Fibroblast of skin of abdomen (primary cell): Measurements from ENCODE around the gene TMPRSS6. TPM values are rescaled to one million over a fixed set of nuclear protein-coding genes. Genes with fewer than 3 reads are reported as not detected.
A peak's percentile ranks its signal among the peaks of the same experiment; 100 is the strongest.

ENCODE experiments used
- DNase-seq: peaks from one replicate; pipeline ENCODE4 v3.0.0-alpha.2; 2013
- polyA plus RNA-seq, 2 experiments: library from polyadenylated mRNA; unstranded; fragments of 120-200 nt; gene quantifications; one replicate each; pipeline ENCODE4 v1.2.1, GENCODE V29; 2013; ENCODE audit not compliant: insufficient read length in 2 of 2

TMPRSS6 gene
- 0.14 TPM for polyA plus RNA-seq (2013, experiment 1 of 2; ENCODE audit: insufficient read length)
- 0.15 TPM for polyA plus RNA-seq (2013, experiment 2 of 2; ENCODE audit: insufficient read length)

DNA sequence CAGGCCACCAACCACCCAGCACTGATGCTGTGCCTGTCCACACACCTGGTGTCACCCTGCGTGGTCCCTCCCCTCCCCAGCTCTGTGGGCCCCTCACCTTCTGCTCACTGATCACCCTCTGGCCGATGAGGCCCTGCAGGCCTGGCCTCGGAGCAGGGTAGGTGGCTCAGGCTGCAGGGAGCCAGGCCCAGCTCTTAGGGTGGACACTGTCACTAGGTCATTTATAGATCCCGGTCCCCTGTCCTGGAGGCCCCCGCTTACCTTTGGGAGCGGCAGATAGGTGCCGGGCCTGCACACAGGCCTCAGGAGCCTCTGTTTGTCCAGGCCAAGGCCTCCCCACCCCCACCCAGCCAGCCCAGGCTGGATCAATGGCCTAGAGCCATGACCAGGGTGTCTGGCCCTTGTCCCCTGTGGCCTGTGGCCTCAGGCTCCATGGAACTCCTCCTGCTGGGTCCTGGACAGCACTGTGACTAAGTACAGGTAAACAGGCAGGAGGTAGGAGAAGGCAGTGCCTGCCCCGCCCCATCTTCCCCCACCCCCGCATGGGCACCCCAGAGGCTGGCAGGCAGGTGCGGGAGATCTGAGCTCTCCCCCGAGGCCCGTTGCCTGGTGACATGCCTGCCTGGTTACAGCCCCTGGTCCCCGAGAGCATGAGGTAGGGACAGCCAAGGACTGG is at the start of gene TMPRSS6:
TSS of gene TMPRSS6 (minus strand) at position 472 of the 676 bp plus-strand sequence. CDS start 6,296 bp downstream, outside the sequence.
- no peak for DNase-seq

DNA sequence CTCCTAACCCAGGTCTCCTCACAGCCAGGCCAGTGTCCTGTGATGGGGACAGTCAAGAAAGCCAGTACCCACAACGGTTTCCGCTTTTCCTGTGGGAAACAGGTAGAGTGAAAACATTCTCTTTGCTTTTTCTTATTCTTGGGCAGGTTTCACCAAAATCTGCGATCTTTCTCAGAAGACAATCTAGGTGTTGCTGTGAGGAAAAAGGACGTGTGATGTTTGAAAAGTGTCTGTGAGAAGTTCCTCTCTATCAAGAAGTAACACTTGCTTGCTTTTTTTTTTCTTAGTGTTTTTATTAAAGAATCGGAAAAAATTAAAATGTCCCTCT is 49.4 kb upstream of the TMPRSS6 start:
- DNase-seq = no peak

DNA sequence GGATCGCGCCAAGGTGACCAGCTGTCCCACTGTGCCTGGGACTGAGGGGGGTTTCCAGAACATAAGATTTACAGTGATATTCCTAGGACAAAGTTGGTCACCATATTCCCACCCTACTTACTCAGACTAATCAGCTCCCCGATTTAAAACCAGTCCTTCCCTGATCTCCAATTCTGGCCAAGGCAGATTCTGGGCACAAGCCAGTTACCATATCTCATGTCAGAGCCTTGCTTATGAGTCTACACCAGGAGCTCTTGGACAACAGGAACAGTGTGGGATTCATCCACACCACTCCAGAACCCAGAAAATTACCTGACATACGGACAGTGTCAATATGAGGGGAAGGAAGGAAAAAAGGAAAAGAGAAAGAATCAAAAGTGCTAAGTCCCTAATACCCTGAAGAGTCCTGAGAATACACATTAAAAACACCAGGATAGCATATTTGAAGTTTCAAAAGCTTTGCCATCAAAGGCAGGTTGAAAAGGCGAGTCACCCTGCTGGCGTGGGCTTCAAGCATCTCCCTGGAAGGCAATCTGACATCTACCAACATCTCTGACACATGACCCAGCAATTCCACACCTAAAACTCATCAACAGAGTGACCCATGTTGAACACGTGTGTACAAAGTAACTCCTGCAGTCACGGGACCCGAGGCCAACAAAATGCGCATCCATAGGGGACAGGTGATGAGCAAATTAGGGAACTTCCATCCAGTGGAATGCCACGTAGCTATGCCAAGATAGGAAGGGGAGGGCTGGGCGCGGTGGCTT is 48.2 kb upstream of the TMPRSS6 start:
- DNase-seq = peak; percentile 47

DNA sequence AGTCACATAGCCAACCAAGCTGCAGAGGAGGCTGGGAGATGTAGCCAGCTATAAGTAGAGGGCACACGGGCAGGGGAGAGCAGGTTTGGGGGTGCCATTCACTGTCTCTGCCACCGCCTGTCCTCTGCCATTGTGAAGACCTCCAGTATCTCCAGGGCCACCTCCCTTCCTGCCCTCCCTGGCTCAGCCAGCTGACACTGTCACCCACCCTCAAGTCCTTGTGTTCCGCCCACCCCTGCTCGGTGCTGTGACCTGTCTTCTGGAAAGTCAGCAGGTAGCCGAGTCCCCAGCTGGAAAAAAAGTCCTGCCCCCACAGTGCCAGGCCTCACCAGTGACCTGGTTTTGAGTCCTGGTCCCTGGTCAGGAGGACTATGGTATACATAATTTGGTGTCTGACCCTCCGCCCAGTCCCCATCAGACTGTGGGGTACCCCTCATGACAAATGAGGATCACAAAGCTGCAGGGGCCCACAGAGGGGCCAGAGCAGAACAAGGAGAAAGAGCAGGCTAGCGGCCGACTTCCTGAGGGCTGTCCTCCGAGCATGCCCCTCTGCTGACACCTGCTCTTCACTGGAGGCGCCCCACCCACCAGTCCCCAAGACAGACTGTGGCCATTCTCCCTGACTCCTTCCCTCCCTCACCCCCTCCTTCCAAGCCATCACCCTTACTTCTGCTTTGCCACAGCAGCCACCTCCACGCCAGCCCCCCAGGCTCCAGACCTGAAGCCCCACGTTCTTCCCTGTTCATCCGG is 47.3 kb upstream of the TMPRSS6 start:
- DNase-seq = no peak

DNA sequence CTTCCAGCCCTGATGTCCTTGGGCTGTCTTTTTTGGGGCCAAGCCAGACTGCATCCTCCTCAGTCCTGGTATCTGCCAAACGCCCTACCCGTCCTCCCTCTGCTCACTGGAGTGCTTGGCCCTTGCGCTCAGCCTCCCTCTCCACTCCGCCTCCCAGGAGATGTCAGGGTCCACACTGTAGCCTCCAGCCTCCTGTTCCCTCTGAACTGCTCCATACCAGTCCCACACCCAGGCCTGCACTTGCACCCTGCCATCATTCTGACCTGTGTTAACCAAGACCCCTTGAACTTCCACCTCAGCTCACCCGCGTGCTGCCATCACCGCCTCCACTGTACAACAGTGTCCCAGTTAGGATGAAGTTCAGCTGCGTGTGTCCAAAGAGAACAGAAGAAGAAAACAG is 46.5 kb upstream of the TMPRSS6 start:
- no peak for DNase-seq

DNA sequence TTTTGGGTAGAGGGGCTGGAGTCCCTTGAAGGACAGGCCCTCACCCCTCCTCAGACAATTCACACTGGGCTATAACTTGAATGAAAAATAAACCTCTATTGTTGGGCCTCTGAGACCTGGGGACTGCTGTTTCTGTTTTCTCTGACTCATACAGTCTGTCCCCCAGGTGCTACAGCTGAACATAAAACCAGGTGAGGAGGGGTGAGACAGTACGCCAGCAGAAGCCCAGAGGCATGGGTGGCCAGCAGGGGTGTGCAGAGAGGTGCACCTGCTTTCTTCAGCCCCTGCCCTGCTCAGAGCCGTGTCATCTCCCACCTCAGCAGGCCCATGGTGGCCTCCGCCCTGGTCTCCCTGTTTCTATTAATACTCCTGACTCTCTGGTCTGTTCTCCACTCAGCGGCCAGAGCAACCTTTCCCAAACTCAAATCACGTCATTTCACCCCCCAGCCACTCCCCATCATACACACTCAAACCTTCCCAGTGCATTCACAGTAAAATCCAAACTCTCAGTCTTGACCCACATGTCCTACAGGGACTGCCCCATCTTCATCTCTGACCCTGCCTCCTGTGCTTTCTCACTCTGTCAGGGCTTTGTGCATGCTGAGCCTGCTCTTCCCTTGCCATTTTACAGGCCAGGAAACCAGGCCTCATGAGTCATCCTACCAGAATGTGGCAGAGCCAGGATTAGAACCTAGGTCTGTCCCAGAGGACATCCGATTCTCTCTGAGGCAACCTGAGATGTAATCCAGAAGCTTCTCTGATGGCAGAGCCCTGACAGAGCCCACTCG is 45.6 kb upstream of the TMPRSS6 start:
- no peak for DNase-seq

DNA sequence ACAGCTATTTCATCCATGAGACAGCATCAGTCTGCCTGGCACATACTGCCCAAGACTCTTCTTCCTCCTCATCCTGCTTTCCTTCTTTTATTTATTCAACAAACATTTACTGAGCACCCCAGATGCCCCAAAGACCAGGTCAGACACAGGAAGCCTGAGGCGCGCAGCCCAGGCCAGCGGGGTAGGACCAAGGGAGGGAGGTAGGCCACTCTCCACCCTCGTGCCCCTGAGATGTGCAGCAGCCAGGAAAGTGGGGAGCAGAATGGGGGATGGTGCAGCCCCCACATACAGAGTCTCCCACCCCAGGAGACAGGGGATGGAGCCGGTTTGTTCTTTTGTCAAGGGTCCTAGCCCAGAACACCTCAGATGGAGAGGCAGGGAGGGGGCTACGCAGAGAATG is 44.4 kb upstream of the TMPRSS6 start:
- DNase-seq = no peak

DNA sequence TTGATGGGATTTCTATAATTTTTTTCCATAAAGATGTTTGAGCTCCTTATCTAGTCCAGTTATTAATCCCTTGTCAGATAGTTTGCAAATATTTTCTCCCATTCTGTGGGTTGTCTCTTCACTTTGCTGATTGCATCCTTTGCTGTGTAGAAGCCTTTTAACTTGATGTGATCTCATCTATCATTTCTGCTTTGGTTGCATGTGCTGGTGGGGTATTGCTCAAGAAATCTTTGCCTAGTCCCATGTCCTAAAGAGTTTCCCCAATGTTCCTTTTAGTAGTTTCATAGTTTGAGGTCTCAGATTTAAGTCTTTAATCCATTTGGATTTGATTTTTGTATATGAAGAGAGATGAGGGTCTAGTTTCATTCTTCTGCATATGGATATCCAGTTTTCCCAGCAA is 41.9 kb upstream of the TMPRSS6 start:
- DNase-seq = no peak

DNA sequence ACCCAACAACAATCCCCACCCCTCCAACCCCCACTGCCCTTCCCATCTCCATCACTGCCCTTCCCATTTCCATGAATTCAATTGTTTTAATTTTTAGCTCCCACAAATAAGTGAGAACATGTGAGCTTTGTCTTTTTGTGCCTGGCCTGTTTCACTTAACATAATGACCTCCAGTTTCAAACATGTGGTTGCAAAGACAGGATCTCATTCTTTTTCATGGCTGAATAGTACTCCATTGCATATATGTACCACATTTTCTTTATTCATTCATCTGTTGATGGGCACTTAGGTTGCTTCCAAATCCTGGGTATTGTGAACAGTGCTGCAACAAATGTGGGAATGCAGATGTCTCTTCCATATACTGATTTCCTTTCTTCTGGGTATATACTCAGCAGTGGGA is 41.2 kb upstream of the TMPRSS6 start:
- no peak for DNase-seq

DNA sequence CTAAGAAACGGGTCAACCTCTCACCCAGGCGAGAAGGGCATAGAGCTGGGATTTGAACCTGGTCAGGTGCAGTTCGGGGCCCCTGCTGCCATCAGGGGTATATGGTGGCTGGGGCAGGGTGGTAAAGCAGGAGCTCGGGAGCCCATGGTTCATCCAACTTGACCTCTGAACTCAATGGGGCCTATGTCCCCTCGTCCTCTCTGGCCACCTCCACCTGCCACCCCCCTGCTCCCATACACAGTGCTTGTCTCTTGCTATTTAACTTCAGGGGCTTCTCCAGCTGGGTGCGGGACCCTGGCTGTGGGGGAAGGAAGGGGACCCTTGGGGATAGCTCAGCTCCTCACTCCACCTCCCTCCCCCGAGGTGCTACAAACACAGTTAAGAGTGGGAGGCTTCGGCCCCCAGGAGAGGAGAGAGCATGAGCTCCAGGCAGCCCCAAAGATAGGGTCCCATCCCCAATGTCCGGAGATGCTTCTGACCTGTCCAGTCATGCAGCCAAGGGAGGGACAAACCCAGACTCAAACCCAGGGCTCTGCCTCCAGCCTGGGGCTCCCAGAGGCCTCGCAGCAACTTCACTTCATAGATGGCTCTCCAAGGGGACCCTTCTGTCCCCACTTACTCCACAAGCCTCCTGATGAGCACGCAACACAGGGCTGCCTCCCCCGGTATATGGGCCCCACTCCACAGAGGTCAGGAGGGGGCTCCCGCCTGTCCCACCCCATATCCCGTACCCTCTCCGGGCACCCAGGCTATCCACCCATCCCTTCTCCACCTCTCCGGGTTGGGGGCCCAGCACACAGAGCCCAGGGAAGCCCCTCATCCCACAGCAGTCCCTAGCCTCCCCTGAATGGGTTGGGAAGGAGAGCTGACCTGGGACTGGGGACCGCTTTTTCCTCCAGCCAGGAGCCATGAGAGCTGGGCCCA is 39.5 kb upstream of the TMPRSS6 start:
- DNase-seq = no peak

DNA sequence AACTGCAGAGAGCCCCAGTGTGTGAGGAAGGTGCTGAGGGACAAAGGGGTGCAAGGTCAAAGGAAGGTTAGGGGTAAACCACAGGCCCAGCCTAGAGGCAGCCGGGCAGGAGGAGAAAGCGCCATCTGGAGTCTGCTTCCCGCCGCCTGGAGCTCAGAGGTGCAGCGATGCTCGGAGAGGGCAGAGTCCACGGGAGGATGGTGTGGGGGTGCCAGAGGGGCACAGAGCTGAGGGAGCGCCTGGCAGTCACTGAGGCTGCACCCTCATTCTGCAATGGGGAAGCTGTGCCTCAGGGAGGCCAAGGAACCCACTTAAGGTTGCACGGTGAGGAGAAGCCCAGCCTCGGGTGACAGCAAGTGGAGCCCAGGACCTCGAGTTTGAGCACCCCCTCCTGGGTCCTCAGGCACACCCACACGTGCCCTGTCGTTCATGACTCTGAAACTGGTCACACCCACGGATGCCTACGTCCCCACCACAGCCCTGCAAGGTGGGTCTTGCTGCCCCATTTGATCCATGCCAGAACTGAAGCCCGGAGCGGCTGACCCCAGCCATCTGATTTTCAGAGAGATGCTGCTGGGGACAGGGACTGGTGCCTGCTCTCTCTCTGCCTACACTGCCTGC is 38.6 kb upstream of the TMPRSS6 start:
- no peak for DNase-seq

DNA sequence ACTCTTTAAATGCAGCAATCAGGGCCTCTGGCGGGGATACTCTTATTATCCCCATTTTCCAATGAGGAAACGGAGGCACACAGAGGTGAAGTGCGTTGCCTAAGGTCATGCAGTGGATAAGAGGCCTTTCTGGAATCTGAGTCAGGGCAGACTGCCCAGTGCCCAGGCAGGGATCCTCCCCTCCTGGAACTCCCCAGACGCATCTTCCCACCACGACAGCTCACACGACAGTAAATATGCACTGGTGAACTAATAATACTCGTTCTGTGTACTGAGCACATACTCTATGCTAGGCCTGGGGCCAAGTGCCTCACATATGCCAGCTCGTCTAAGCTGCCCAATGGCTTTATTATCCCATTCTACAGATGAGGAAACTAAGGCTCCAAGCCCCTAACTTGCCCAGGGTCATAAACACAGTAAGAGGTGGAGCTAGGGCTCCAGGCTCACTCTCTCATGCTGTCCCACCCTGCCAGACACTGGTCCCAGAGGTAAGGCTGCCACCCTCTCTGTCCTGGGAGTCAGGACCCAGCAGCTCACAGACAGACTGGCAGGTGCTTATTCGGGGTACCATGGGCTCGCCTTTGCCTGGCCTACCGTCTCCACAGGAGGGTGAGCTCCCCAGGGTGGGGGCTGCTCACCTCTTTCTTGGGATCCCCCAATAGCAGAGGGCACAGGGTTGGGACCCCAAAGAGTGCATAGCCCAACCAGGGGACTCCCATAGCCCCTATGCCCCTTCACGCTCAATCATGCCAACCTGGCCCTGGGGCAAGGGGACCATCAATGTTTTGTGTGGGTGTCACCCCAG is 37.9 kb upstream of the TMPRSS6 start:
- no peak for DNase-seq

DNA sequence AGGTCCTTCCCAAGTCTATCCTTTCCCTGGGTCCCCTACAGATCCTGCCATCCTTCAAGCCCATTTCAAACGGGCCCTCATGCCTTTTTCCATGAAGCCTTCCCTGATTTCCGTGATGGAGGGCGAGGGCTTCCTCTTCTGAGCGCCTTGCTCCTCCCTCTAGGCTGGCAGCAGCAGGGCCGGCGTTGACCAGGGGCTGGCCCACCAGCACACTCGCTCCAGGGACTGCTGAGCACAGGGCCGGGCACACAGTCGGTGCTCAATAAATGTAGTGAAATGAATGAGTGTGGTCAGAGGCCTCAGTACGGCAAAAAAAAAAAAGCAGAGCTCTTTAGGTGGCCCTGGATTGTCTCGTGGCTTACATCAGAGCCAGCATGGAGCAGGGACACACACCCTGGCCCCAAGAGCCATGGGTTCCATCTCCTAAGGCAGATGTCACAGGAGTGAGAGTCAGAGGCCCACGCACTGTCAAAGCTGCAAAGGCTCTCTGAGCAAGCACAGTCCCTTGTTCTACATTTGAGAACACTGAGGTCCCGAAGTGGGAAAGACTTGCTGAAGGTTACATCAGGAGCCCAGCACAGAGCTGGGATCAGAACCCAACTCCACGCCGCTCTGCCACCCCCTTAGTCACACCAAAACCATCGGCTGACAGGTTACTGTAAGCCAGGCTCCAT is 37.1 kb upstream of the TMPRSS6 start:
- no peak for DNase-seq

DNA sequence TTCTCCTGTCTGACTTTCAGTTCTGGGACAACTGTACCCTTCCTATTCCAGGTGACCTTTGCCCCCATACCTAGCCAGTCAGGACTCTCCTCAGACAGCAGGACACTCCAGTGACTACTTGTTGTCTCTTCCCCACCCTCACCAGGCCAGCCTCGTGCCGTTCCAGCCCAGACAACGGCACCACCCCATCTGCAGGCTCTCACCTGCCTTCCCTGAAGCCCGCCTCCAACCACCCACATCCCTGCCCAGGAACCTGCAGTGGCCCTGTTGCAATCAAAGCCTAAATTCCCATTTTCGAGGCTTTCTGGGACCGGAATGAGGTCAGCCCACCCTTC is 36.5 kb upstream of the TMPRSS6 start:
- no peak for DNase-seq

DNA sequence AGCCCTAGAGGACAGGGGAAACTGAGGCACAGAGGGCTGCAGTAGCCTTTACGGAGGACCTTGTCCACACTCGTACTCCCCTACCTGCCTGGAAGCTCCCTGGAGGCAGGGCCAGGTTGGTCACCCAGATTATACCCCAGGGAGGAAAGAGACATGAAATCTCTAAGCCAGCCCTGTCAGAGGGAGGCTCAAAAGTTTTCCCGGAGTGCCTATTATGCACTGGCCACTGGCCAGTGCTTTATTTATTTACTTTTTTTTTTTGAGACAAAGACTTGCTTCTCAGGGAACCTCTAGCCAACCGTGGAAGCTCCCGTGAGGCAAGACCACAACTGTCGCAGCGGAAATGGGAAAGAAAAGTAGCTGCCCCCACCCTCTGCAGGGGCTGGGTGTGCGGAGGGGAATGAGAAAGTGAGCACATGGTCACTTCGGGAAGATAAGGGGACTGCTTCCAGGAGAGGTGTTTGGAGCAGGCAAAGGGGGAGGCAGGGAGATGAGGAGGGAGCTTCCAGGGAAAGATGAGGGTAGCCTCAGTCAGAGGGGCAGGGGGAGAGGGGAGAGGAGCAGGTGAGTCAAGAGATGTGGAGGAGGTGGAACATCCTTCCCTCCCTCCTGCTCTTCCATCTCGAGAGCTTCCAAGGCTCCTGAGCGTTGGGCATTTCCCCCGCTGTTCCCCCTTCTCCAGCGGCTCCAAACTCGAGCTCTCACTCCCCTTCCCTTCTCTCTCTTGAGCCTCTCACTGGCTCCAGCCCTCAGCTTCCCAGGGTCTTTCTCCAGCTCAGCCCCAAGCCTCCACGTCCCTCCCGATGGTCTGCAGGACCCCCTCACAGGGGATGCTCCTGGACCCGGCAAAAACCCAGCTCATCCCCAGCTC is 35.9 kb upstream of the TMPRSS6 start:
- no peak for DNase-seq

DNA sequence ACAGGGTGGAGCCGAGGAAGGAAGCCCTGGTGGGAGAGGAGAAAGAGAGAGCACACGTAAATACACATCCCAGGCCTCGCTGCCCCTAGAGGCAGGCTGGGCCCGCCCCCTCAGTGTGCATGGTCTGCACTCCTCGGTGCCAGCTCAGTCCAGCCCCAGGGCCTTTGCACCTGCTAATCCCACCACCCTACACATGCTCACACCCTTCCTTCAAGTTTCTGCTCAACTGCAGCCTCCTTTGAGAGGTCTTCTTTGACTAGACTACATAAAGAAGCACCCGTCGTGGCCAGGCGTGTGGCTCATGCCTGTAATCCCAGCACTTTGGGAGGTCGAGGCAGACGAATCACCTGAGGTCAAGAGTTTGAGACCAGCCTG is 34.7 kb upstream of the TMPRSS6 start:
- DNase-seq = no peak

DNA sequence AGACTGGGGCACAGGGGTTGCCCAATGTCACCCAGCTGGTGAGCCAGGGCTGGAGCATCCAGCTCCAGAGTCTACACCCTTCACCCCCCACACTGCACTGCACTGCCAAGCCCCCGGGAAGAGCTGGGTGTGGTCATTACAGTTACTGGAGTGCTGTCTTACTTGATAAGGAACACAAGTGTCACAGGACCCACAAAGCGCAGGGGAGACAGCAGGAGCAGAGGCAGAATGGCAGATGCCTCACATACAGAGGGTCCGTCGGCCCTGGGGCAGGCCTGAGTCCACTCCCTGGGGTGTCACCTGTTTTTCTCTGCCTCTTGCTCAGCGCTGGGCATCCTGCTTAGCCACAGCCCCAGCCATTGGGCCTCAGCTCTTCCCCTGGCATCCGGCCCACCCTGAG is 32.5 kb upstream of the TMPRSS6 start:
- DNase-seq = no peak

DNA sequence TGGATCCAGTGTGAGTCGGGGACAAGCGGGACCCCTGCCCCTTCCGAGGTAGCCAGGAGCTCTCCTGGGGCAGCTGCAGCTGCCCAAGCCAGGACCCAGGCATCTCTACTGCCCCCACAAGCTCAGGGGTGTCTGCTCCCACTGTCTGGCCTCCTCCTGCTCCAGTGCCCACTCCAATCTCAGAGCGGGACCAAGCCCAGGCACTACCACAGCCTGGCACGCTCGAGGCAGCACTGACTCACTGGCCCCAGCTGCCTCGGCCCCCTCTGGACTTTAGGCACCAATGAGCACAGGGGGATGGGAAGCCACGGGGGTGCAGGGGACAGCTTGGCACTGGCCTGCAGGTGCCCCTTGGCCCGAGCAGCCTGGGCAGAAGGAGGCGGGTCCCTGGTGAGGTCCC is 32.0 kb upstream of the TMPRSS6 start:
- no peak for DNase-seq
